DMS153 treated with DMSO at 0.1 percent for 48 hours (cell line): ENCODE results near the gene CCNI2.
"Not testable (repeated sequence)": the region's sequence is repeated elsewhere in the genome, so short reads cannot be mapped to it uniquely, and the experiment has no call there.

Experiments used
- DNase-seq: peaks from one replicate; lab custom pipeline; 2025; ENCODE audit not compliant: unreplicated experiment; lab: John Stamatoyannopoulos, UW

CCNI2 gene

DNA sequence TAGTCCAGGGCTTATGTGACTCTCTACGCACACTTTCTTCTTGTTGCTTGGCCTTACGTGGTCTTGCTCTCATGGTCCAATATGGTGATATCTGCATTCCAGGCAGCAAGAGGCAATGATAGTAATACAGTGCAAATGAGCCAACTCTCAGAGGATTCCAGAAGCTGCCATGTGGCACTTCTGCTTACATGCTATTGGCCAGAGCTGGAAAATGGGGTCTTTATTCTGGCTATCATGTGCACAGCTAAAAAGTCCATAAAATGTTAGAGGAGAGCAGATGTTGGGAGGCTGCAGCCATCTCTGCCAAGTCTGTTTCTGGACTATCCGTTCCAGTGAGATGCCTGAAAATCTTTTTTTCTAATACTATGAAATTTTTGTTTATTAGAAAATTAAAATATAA, 32.7 kb downstream of the CCNI2 start:
- DNase-seq, result no peak

DNA sequence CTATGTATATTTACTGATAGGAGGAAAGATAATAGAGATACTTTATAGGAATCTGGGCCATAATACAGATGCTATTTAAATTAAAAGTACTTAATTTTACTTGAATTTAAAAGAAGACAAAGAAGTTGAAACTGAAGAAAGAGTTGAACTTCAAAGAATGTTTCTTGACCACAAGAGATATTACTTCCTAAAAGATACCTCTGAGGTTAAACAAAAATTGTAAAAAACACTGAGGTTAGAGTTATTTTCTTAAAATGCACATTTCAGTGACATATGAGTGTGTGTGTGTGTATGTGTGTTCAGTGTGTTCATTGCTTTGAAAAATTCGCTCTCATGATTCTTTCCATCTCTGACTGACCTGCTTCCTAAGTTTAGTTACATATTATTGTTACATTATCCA, 33.4 kb downstream of the CCNI2 start:
- DNase-seq, result no peak

DNA sequence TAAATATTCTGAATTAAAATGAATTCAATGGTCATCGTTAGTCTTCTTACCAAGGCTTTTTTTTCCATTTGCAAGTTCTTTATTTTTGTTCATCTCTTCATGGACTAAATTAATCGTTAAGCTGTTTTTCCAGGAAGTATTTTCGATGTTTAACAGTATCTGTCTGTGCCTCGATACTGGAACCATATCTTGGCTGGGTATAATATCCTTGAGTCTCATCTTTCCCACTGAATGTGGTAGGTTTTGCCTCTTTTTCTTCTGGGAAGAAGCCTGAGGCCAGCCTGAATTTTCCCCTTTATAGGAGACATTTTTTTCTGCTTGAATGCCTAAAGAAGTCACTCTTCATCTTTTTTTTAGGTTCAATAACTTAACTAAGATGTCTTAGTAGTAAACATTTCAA, 33.8 kb downstream of the CCNI2 start:
- DNase-seq, result no peak

DNA sequence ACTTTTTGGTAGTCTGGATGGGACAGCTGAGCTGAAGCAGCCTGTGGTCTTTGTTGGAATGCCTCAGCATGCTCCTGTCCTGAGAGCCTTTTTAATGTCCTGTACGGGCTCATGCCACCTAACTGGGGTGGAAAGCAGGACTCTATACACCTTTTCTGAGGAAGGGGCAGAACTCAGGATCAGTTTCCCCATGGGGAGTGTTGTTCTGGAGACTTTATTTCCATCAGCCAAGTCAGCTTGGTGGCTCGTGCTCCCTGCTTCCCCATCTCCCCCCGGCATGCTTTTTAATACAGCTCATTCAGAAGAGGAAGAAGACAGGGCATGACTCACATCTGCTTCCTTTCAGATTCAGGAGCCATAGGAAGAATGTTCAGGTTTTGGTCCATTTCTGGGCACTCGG, 34.9 kb downstream of the CCNI2 start:
- no peak for DNase-seq

DNA sequence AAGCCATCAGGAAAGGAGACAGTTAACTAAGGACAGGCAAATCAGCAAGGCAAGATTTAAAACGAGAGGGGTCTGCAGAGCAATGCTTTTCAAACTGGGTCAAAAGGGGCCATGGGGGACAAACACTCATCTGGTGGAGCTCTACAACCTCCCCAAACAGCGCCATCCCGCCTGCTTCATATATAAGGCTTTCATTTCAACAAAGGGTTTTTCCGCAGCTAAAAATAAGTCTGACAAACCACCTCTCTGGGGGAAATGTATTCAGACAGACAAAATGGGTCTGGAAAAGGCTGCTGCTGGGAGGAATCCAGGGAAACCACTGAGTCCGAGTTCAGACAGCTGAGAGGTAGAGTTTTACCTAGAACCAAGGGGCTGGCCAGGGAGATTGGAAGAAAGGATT, 38.1 kb downstream of the CCNI2 start:
- DNase-seq, result no peak

DNA sequence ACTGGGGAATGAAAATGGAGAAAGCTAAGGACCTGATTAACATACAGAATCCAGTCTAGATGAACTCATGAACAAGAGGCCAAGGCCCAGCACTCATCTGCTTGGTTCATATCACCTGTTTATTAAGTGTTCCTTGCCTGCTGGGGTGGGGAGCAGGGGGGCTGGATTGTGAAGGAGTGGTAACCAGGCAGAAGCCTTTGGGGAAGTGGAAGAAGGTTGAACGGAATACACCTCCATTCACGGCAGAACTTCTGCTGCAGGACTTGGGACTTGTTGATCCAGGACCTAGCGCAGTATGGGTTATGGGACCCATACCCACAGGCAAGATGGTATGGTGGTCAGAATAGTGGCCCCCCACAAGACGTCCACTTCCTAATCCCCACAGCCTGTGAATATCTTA, 38.6 kb downstream of the CCNI2 start:
- DNase-seq, result no peak

DNA sequence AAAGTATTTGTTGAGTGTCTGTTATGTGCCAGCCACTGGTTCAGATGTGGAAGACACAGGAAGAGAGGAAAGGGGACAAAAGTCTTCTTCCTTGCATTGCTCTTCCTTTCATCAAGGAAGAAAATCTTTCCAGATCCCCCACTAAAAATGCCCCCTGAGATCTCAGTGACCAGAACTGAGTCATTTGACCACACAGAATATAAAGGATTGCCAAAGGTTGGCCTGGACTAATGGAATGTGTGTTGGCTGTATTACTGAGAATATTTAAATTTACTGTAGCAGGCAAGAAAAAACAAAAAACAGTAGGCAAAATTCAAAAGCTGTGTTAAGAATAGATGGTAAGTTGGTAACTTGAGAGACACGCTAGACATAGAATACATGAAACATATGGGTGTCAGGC, 39.9 kb downstream of the CCNI2 start:
- no peak for DNase-seq

DNA sequence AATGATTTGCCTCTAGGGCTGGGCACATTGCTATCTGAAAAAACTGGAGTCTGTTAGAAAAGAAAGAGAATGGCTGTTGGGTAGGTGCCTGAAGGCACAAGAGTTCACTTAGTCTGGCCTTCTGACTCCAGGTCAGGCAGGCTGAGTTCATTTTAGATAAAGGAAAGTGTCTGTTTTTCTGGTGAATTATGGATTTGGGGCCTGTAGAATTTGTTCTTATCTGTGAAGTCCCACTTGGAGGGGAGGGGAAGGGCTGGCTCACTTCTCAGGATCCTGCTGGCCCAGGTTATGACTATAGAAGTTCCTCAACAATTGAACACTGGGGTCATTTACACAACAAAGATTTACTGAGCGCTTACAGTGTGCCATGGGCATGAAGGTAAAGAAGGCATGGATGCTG, 41.3 kb downstream of the CCNI2 start:
- no peak for DNase-seq

DNA sequence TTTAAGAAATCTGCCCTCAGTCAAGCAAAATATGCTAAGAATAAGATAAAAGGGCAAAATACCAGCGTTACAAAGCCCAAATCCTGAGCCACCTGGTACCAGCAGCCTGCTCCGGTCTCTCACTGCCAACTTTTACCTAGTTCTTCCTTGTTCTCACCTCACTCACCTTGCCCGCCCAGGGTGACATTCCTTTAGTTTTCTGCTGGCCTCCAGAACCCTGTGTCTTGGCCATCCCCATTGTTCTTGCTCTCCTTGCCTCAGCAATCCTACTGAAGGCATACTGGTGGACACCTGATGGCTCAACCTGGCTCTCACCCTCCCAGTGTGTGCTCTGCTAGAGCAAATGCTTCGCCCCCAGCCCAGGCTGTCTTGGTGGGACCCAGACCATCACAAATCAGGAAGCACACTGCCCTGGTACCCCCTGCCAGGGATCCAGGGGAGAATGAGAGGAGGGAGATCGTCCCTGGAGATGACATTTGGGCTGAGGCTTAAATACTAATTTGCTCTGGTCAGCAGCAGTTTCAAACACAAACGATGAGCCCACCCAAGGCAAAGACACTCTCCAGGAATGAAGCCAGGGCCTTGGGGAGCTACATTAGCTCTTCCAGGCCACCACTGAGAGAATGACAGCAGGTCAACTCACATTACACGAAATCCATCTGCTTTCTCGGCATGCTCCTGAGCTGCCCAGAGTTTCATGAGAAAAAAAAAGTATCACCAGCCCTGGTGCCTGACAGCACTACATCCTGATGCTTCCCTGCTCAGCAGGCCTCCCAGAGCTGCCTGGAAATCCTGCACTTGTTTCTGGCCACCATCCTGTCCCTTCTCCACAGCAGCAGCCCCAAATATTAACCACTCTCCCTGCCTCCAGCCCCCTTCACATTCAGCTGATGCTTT, 42.0 kb downstream of the CCNI2 start:
- DNase-seq, result no peak

DNA sequence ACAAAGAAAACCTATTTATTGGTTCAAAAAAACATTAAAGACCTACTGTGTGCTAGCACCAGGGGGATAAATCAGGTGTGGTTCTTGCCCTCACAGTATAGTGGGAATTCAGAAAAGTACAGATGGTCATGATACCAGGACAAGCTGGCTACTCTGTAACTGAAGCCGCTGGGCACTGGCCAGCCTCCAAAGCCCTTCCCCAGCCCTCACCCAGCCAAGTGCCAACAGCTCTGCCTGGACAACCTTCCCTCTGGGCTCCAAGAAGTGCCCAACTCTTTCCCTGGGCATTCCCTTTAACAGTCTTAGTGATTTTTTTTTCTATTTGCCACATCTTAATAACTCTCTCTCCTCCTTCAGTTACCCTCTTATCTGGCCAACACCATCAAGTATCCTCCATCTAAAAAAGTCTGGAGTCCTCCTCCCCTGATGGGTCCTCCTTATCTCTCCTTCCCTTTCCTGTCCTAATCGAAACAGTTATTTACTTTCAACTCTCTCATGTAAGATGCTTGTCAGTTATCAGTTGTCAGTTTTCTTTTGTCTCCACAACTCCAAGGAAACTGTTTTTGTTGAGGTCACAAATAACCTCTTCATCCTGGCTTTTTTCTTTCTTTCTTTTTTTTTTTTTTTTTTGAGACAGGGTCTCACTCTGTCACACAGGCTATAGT, 43.1 kb downstream of the CCNI2 start:
- no peak for DNase-seq

DNA sequence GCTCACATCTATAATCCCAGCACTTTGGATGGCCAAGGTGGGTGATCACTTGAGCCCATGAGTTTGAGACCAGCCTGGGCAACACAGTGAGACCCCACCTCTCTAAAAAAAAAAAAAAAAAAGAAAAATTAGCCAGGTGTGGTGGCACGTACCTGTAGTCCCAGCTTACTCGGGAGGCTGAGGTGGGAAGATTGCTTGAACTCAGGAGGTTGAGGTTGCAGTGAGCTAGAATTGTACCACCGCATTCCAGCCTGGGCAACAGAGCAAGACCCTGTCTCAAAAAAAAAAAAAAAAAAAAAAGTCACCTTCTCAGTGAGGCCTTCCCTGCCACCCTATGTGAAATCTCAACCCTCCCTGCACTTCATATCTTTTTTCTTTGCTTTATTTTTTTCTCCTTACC, 43.8 kb downstream of the CCNI2 start:
- DNase-seq, result no peak

DNA sequence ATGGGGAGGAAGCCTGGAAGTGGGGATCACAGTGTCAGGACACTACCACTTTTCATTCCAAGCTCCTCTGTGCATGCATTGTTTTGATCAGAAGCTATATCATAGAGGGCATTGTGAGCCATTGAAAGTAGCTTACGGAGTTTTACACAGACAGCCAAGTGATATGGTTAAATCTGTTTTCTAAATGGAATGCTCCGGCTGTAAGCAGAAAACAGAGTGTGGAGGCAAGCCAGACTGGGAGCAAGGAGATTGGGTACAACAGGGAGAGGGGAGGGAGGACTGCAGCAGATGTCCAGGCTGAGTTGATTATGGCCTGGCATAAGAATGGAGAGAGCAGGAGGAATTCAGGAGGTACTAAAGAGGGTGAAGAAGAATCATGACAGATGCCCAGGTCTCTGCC, 50.4 kb downstream of the CCNI2 start:
- DNase-seq, result no peak

DNA sequence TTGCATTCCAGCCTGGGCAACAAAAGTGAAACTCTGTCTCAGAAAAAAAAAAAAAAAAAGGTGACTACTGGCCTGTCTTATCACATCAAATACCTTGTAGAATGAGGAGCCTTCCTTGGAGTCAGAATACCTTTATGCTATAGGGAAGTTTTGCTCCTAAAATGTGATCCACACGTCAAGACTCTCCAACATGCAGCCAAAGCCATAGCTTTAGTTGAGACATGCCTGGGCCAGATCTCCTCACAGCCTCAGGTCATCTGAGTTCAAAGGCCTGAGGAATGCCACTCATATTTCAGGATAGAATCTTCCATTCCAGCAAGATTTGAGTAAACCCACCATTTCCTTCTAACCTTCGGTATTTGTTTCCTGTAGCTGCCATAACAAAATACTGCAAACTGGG, 52.2 kb downstream of the CCNI2 start:
- DNase-seq, result no peak

DNA sequence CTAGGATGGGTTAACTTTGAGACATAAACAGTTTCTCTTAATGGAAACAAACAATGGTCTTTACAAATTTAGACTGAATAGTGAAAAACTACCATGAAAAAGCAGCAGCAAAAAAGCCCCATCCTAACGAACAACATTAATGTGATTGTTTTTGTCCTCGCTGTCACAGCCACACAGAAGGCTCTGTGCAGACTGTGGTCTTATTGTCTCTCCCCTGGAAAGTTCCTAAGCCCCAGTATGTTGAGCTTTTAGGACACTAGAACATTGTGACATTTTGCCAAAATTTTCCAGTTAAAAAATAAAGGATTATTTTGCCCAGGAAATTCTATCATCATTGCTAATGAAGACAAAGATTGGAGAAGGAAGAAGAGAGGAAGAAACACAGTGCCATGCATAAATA, 53.3 kb downstream of the CCNI2 start:
- DNase-seq, result no peak

DNA sequence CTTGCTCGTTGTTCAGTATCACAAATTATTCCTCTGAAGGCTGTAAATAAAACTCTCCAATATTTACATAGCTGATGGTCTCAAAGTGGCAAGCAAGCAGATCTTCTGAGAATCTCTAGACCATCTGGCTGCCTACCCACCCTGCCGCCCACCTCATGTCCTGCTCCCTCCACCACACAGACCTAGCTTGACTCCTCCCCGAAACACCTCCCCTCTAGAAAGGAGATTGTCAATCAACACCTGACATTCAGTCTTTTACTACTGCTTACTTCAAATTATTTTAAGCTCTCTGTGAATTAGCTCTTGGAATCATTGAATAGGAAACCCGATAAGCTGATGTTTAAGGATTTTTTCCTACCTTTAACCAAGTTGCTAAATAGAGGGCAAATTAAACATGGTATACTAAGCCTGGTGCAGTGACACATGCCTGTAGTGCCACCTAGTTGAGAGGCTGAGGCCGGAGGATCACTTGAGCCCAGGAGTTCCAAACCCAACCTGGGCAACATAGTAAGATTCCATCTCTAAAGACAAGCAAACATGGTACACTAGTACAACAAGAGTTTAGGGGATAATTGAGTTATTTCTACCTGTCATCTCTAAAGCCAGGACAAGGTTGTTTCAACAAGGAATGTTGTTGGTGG, 54.9 kb downstream of the CCNI2 start:
- DNase-seq, result no peak

DNA sequence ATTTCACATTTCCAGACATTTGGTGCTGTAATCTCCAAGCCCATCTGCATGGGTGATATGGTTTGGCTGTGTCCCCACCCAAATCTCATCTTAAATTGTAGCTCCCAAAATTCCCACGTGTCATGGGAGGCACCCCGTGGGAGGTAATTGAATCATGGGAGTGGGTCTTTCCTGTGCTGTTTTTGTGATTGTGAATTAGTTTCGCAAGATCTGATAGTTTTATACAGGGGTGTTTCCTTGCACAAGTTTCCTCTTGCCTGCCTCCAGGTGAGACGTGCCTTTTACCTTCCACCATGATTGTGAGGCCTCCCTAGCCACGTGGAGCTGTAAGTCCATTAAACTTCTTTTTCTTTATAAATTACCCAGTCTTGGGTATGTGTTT, 55.5 kb downstream of the CCNI2 start:
- DNase-seq, result not testable (repeated sequence)
